SK-N-MC (cell line): ENCODE data around the gene GPR158.

ENCODE experiments used
- DNase-seq: peaks from one replicate; pipeline ENCODE4 v3.0.0-alpha.2; 2011; ENCODE audit warnings: low read depth, low spot score
- H3K27ac ChIP-seq: fragments of 200-600 bp; sonication (generic); 2 replicates; pipeline ENCODE4 v1.5.1; 2016; ENCODE audit warnings: mixed run types
- H3K36me3 ChIP-seq: fragments of 200-600 bp; sonication (generic); 2 replicates; pipeline ENCODE4 v1.6.1; 2017; ENCODE audit warnings: antibody characterized with exemption, low read length, mixed read lengths; ENCODE audit not compliant: insufficient read depth
- H3K4me3 ChIP-seq: fragments of 200-600 bp; sonication (generic); 2 replicates; pipeline ENCODE4 v1.5.1; 2016
- H3K9ac ChIP-seq: fragments of 200-600 bp; sonication (generic); 2 replicates; pipeline ENCODE4 v1.8.0; 2017; ENCODE audit warnings: mixed run types, mixed read lengths; ENCODE audit not compliant: insufficient read length
- H3K9me3 ChIP-seq: fragments of 200-600 bp; sonication (generic); 2 replicates; pipeline ENCODE4 v1.6.1; 2017; ENCODE audit warnings: low read depth, mild to moderate bottlenecking, antibody characterized with exemption, low read length, moderate library complexity, mixed read lengths
- EZH2 ChIP-seq: fragments of 200-600 bp; sonication (generic); IDR thresholded peaks from one replicate; pipeline ENCODE4 v1.6.1; 2017; ENCODE audit warnings: antibody characterized with exemption
- FOXP2 ChIP-seq: optimal IDR thresholded peaks from 2 replicates; pipeline ENCODE3; 2011; ENCODE audit warnings: mild to moderate bottlenecking, moderate library complexity; ENCODE audit not compliant: insufficient read depth; ENCODE audit errors: extremely low read length, control extremely low read depth
- POLR2AphosphoS5 ChIP-seq: IDR thresholded peaks from 2 replicates; pipeline ENCODE4 v1.6.1; 2012; ENCODE audit warnings: mild to moderate bottlenecking, low read depth, low read length, borderline replicate concordance

The GPR158 gene

DNA sequence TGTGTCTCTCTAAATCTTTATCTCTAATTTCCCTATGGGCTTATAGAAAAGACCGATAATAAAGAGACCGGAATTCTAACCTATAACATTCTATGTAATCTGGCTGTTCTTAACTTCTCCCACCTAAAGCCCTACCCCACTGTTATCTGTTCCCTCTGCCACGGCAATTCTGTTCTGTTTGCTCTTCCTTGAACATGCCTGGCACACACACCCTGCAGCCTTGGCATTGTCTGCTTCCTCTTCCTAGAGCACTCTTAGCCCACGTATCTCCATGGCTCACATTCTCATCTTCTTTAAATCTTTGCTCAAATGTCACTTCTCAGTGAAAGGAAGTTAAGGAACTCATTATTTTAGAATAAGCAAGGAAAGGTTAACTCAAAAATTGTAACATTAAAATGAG is 309.2 kb downstream of the GPR158 start:
- TF ChIP-seq POLR2AphosphoS5 (no peak), EZH2 (no peak), FOXP2 (no peak)
- Histone ChIP-seq H3K36me3 (no peaks in the 10 kb centered on the region), H3K4me3 (no peak overlapping the region), H3K9me3 (no peaks in the 10 kb centered on the region), H3K27ac (no peak overlapping the region), H3K9ac (no peak overlapping the region)
- no peak for DNase-seq

DNA sequence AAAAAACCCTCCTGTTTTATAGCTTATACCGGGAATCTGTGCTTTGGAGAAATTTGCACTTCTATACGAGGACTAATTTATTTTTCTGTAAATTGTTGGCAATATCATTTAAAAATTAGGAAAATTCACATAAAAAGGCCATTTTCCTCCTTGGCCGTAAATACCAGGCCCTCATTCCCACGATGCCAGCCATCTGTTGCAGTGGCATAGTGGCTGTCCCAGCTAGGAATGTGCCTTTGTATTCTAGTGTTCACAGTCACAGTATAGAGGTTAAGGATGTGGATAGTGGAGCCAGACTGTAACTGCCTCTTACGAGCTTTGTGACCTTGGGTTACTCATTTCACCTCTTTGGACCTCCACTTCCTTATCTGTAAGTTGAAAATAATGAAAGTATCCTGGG is 312.5 kb downstream of the GPR158 start:
- Histone ChIP-seq H3K9ac (no peak overlapping the region), H3K27ac (no peak overlapping the region), H3K4me3 (no peak overlapping the region), H3K36me3 (no peaks in the 10 kb centered on the region), H3K9me3 (no peaks in the 10 kb centered on the region)
- no peak for TF ChIP-seq POLR2AphosphoS5
- TF ChIP-seq FOXP2: no peak
- TF ChIP-seq EZH2: no peak
- no peak for DNase-seq

DNA sequence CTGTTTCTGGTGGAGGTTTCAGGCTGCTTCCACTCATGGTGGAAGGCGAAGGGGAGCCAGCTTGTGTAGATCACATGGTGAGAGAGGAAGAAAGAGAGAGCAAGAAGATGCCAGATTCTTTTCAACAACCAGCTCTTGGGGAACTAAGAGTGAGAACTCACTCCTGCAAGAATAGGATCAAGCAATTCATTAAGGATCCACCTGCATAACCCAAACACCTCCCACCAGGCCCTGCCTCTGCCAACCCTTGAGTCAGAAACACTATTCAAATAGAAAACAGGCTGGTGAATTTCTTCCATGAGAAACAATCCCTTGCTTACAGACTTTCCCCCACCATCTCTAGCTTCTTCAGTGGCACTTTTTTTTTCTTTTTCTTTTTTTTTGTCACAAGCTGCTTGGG is 317.2 kb downstream of the GPR158 start:
- no peak for TF ChIP-seq POLR2AphosphoS5
- no peak for TF ChIP-seq EZH2
- no peak for TF ChIP-seq FOXP2
- no peak for DNase-seq
- Histone ChIP-seq H3K4me3 (no peak overlapping the region), H3K9ac (no peak overlapping the region), H3K9me3 (no peaks in the 10 kb centered on the region), H3K36me3 (no peaks in the 10 kb centered on the region), H3K27ac (no peak overlapping the region)

DNA sequence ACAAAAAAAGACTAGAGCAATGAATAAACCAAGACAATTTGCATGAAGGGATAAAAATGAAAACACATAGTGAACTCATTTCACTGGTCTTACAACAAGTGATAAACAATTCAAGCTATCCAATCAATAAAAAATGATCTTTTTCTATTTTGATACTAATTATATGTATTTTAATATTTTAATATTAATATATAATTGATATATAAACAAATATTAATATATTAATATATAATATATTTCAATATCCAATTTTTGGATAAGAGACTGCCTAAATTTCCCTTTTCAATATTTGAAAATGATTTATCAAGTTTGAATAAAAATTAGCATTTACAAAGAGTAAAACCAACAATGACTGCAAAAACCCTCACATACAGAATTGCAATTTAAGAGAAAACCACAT is 317.9 kb downstream of the GPR158 start:
- no peaks in the 10 kb centered on the region for H3K9me3 ChIP-seq
- no peak overlapping the region for H3K4me3 ChIP-seq
- TF ChIP-seq FOXP2: no peak
- TF ChIP-seq EZH2: no peak
- TF ChIP-seq POLR2AphosphoS5: no peak
- H3K36me3 ChIP-seq: no peaks in the 10 kb centered on the region
- no peak overlapping the region for H3K9ac ChIP-seq
- no peak overlapping the region for H3K27ac ChIP-seq
- DNase-seq: no peak

DNA sequence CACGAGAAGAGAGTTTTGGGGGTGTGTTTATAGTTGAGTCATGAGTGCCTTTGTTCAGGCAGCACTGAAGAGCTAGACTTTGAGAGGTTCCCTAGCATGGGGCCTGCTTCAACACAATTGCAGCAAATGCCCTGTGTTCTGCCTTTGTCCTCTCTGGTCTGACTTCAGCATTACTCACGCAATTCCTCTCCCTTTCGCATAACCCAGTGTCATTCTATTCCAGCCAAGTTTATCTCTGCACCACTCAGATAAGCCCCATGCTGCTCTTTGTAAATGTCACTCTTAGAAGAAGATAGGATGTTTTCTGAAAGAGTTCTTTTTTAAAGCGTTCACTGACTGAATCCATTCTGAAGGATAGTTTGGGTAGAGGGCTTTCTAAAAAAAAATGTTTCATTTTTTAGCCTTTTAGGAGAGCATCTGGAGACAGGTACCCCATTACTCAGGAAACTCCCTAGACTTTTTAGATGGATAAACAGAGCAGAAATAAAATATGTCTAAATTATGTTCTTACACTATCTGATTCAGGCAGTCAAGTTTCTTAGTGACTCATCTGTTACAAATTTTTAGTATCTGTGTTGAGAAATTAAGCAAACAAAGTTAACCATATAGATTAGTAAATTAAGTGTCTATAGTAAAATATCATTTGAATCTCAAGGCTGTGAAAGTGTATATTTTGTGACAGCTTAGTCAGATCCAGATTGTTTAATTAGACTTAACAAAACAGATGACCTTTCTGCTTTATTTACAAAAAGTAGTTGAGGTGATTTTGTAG is 318.5 kb downstream of the GPR158 start:
- no peak overlapping the region for H3K4me3 ChIP-seq
- no peaks in the 10 kb centered on the region for H3K9me3 ChIP-seq
- no peak for DNase-seq
- H3K9ac ChIP-seq: no peak overlapping the region
- H3K36me3 ChIP-seq: no peaks in the 10 kb centered on the region
- no peak for TF ChIP-seq POLR2AphosphoS5
- no peak for TF ChIP-seq FOXP2
- TF ChIP-seq EZH2: no peak
- no peak overlapping the region for H3K27ac ChIP-seq

DNA sequence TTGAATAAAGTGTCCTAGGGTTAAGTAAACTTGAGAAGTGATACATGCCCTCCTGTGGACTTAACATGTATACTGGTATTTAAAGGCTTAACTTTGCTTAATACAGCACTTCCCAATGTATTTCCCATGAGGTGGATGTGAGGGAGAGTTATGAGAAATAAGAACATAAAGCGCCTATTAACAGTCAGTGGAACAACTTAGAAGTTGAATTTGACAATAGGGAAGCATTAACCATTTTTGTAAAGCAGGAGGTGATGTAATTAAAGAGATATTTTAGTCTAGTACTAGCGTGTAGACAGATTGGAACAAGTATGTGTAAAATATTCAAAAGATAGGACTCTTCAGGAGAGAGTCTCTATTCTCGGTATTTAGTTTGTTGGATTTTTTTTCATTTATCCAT is 322.4 kb downstream of the GPR158 start:
- H3K36me3 ChIP-seq: no peaks in the 10 kb centered on the region
- no peak overlapping the region for H3K9ac ChIP-seq
- DNase-seq: no peak
- no peak overlapping the region for H3K4me3 ChIP-seq
- no peak for TF ChIP-seq POLR2AphosphoS5
- TF ChIP-seq FOXP2: no peak
- no peak for TF ChIP-seq EZH2
- no peak overlapping the region for H3K27ac ChIP-seq
- H3K9me3 ChIP-seq: no peaks in the 10 kb centered on the region

DNA sequence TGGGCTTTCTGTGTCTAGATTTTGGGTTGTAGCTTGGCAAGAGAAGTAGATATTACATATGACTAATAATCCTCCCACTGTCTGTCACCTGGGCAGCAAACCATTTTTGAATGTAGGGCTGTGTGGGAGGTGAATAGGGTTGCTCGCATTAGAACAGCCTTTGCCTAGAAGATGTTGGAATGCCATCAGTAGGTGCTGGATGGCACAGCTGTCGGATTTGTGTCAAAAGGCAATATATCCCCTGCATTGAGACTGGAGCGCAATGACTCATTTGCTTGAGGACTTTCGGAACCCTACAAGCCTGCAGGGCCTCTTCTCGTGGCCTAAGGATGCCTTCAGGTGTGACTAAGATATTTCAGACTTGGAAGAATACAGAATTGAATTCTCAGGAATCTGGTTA is 323.8 kb downstream of the GPR158 start:
- TF ChIP-seq POLR2AphosphoS5: no peak
- TF ChIP-seq EZH2: no peak
- no peak for TF ChIP-seq FOXP2
- Histone ChIP-seq H3K36me3 (no peaks in the 10 kb centered on the region), H3K9ac (no peak overlapping the region), H3K4me3 (no peak overlapping the region), H3K27ac (no peak overlapping the region), H3K9me3 (no peaks in the 10 kb centered on the region)
- DNase-seq: no peak

DNA sequence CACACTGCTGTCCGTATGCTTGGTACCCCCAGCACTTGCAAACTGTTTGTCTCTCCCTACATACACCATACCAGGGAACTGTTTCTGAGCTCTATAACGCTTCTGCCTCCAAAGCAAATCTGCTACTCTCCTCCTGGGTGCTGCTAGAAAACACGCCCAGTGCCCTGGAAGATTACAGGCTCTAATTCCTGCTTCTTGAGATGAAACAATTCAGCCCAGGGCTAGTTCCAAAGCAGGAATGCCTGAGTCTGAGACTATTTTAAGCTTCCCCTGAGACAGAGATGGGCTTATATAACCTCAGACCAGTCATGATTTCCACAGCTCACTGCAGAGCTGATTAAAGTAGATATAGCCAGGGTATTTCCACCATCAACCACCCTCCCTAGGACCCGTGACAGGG is 327.1 kb downstream of the GPR158 start:
- Histone ChIP-seq H3K4me3 (no peak overlapping the region), H3K9me3 (no peaks in the 10 kb centered on the region), H3K36me3 (no peaks in the 10 kb centered on the region), H3K9ac (no peak overlapping the region), H3K27ac (no peak overlapping the region)
- TF ChIP-seq FOXP2 (no peak), POLR2AphosphoS5 (no peak), EZH2 (no peak)
- DNase-seq: no peak

DNA sequence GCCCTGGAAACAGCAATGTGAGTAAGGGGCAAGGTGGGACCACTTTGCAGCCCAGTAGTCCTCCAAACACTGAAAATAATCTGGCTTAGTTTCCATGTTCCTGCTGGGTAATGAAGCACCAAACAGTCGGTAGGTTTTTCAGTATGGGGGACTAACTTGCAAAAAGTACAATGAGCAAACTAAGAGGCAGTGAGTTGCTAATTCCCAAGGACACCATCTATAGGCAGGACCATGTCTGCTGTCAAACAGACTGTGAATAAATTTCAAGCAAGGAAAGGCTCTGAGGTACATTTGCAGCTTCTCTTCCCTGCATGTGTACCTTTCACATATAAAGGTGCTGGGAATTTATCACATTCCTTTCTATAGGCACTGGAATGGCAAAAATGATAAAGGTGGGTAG is 327.7 kb downstream of the GPR158 start:
- DNase-seq: no peak
- no peak overlapping the region for H3K9ac ChIP-seq
- no peak for TF ChIP-seq FOXP2
- TF ChIP-seq EZH2: no peak
- TF ChIP-seq POLR2AphosphoS5: no peak
- H3K4me3 ChIP-seq: no peak overlapping the region
- no peak overlapping the region for H3K27ac ChIP-seq
- H3K36me3 ChIP-seq: no peaks in the 10 kb centered on the region
- no peaks in the 10 kb centered on the region for H3K9me3 ChIP-seq
